Aorta (tissue), 5 donors: ENCODE results near the gene TBC1D4. TPM values are rescaled to one million over a fixed set of nuclear protein-coding genes. Genes with fewer than 3 reads are reported as not detected.

ENCODE experiments used
- ATAC-seq: fragments of 200-7000 bp; cut with Tn5 transposase; one replicate; pipeline ENCODE4 v1.9.1; 2022; ENCODE audit warnings: moderate library complexity; ENCODE audit not compliant: low FRiP score
- DNase-seq, 2 donors: peaks; one replicate each; pipeline ENCODE4 v3.0.0-alpha.2; 2020
- H3K27ac ChIP-seq, 2 donors: one replicate each; pipeline ENCODE4 v1.5.1; 2013; ENCODE audit warnings: low read length in 2 of 2, mild to moderate bottlenecking in 2 of 2, moderate library complexity in 2 of 2, control low read depth in 1 of 2, inconsistent platforms in 1 of 2, low read depth in 1 of 2
- H3K27me3 ChIP-seq, 2 donors: one replicate each; pipeline ENCODE4 v1.6.1; 2013; ENCODE audit warnings: control low read depth in 1 of 2, low read length in 1 of 2, mild to moderate bottlenecking in 1 of 2, moderate library complexity in 1 of 2; ENCODE audit not compliant: insufficient read depth in 2 of 2, control insufficient read depth in 1 of 2
- H3K36me3 ChIP-seq, 2 donors: one replicate each; pipeline ENCODE4 v1.6.1; 2013; ENCODE audit warnings: control low read depth in 1 of 2, low read length in 1 of 2, mild to moderate bottlenecking in 1 of 2; ENCODE audit not compliant: insufficient read depth in 2 of 2, control insufficient read depth in 1 of 2
- H3K4me1 ChIP-seq, 2 donors: one replicate each; pipeline ENCODE4 v1.6.1; 2013; ENCODE audit warnings: low read length in 2 of 2, control low read depth in 1 of 2, mild to moderate bottlenecking in 1 of 2, moderate library complexity in 1 of 2; ENCODE audit not compliant: insufficient read depth in 2 of 2, control insufficient read depth in 1 of 2
- H3K4me3 ChIP-seq, 2 donors: one replicate each; pipeline ENCODE4 v1.5.1; 2013; ENCODE audit warnings: low read length in 2 of 2, control low read depth in 1 of 2, mild to moderate bottlenecking in 1 of 2
- H3K9me3 ChIP-seq: one replicate; pipeline ENCODE4 v1.6.1; 2013; ENCODE audit warnings: mild to moderate bottlenecking, low read length; ENCODE audit not compliant: control insufficient read depth
- WGBS, 2 donors: extraction: QIAGEN DNeasy Blood & Tissue Kit; methylation state at CpG; one replicate each; pipeline ENCODE4 v1.1.7; 2013; 5-methylcytosine and 5-hydroxymethylcytosine counted together
- intact Hi-C, 2 donors: fragments of 100-400 bp; cut with DNase I; formaldehyde crosslinking; loops; one replicate each; pipeline versions ENCODE4 v1.14.2 to v1.15.0; 2022
- polyA plus RNA-seq, 2 donors: library from polyadenylated mRNA; stranded (reverse); fragments of 200-250 nt; gene quantifications; one replicate each; pipeline ENCODE4 v1.2.3, GENCODE V29; 2013
- total RNA-seq, 2 donors: library from RNA; stranded (reverse); fragmentation: NEBNext Ultra II Directional; extraction: Animal tissue kit (Norgen Biotek cat#: 25700); gene quantifications; one replicate each; pipeline ENCODE4 v1.2.1, GENCODE V29; 2021
- donor health status: healthy with polysubstance abuse.
- donor health status: Bipolar disorder and iron deficiency.
- donor health status: DM: no; HTN: no; CAD: no.
- donor health status: DM: no; HTN: no; CAD: no.
- donor health status: DM: yes; HTN: yes; CAD: no.

The TBC1D4 gene
- total and polyA plus RNA-seq, 4 donors: 1.4 to 16.3 (median 6.2) TPM

GRCh38 chr13:75370774-75371173, 111.2 kb downstream of the TBC1D4 start:
- no peaks in the 10 kb centered on the region for H3K4me1 ChIP-seq
- intact Hi-C loops: loop anchor here in 1 of 2 donors (5.0 kb wide), 1 partner anchor 112 kb away; the partner anchor contains the start of gene TBC1D4
- no peak overlapping the region for H3K4me3 ChIP-seq
- DNase-seq (no peak), ATAC-seq (no peak)
- H3K36me3 ChIP-seq: no peaks in the 10 kb centered on the region
- H3K9me3 ChIP-seq: no peaks in the 10 kb centered on the region
- WGBS, 2 donors: 96 to 100% methylated on average over 1 of the region's 1 CpG
- no peak overlapping the region for H3K27ac ChIP-seq
- no peaks in the 10 kb centered on the region for H3K27me3 ChIP-seq

GRCh38 chr13:75369981-75370380, 112.0 kb downstream of the TBC1D4 start:
- Histone ChIP-seq H3K36me3 (no peaks in the 10 kb centered on the region), H3K4me3 (no peak overlapping the region), H3K27me3 (no peaks in the 10 kb centered on the region), H3K4me1 (no peaks in the 10 kb centered on the region), H3K27ac (no peak overlapping the region), H3K9me3 (no peaks in the 10 kb centered on the region)
- ATAC-seq (no peak), DNase-seq (no peak)
- intact Hi-C loops: loop anchor here (5.0 kb wide), 2 partner anchors 112 to 177 kb away; partner anchors contain the start of genes TBC1D4 (in 1 of the 2) and UCHL3 (in 1 of the 2)
- 94 to 98% methylated on average over 3 of the region's 3 CpGs for WGBS, 2 donors

GRCh38 chr13:75368167-75368566, 113.8 kb downstream of the TBC1D4 start:
- no peaks in the 10 kb centered on the region for H3K4me1 ChIP-seq
- DNase-seq (no peak), ATAC-seq (peak; percentile 64)
- H3K27me3 ChIP-seq: no peaks in the 10 kb centered on the region
- 2 to 5% methylated on average over 3 of the region's 3 CpGs for WGBS, 2 donors
- no peaks in the 10 kb centered on the region for H3K36me3 ChIP-seq
- no peak overlapping the region for H3K4me3 ChIP-seq
- intact Hi-C loops: loop anchor here in 1 of 2 donors (5.0 kb wide), 1 partner anchor 179 kb away; the partner anchor contains the start of gene UCHL3
- no peak overlapping the region for H3K27ac ChIP-seq
- no peaks in the 10 kb centered on the region for H3K9me3 ChIP-seq

- H3K36me3 ChIP-seq: no peaks in the 10 kb centered on the region
- no peaks in the 10 kb centered on the region for H3K4me1 ChIP-seq
- H3K27me3 ChIP-seq: no peaks in the 10 kb centered on the region
- 76 to 78% methylated on average over 3 of the region's 3 CpGs for WGBS, 2 donors
- ATAC-seq (no peak), DNase-seq (no peak)
- no peak overlapping the region for H3K4me3 ChIP-seq
- no peak overlapping the region for H3K27ac ChIP-seq
- intact Hi-C loops: loop anchor here in 1 of 2 donors (5.0 kb wide), 1 partner anchor 181 kb away; the partner anchor contains the start of gene UCHL3
- H3K9me3 ChIP-seq: no peaks in the 10 kb centered on the region
These were observed 115.3 kb downstream of the TBC1D4 start for GRCh38 chr13:75366380-75367280.

- Histone ChIP-seq H3K36me3 (no peaks in the 10 kb centered on the region), H3K27ac (no peak overlapping the region), H3K27me3 (no peaks in the 10 kb centered on the region), H3K4me3 (no peak overlapping the region), H3K4me1 (no peaks in the 10 kb centered on the region), H3K9me3 (no peaks in the 10 kb centered on the region)
- 87 to 88% methylated on average over 5 of the region's 5 CpGs for WGBS, 2 donors
- intact Hi-C loops: loop anchor here in 1 of 2 donors (5.0 kb wide), 1 partner anchor 182 kb away; the partner anchor contains the start of gene UCHL3
- ATAC-seq (no peak), DNase-seq (no peak)
These were observed 116.2 kb downstream of the TBC1D4 start for GRCh38 chr13:75365724-75366173.

- intact Hi-C loops: no loop called here
- Histone ChIP-seq H3K9me3 (no peaks in the 10 kb centered on the region), H3K4me1 (no peaks in the 10 kb centered on the region), H3K27ac (no peak overlapping the region), H3K36me3 (no peaks in the 10 kb centered on the region), H3K4me3 (no peak overlapping the region), H3K27me3 (no peaks in the 10 kb centered on the region)
- whole genome bisulfite sequencing, 2 donors: 98% methylated on average over 3 of the region's 3 CpGs
- ATAC-seq (no peak), DNase-seq (no peak)
These were observed 117.7 kb downstream of the TBC1D4 start for GRCh38 chr13:75364131-75364713.

GRCh38 chr13:75363371-75363770, 118.6 kb downstream of the TBC1D4 start:
- no peaks in the 10 kb centered on the region for H3K27me3 ChIP-seq
- WGBS, 2 donors: 94% methylated on average over 3 of the region's 3 CpGs
- ATAC-seq (no peak), DNase-seq (no peak)
- no peak overlapping the region for H3K27ac ChIP-seq
- H3K4me3 ChIP-seq: no peak overlapping the region
- H3K36me3 ChIP-seq: no peaks in the 10 kb centered on the region
- no peaks in the 10 kb centered on the region for H3K9me3 ChIP-seq
- intact Hi-C loops: no loop called here
- no peaks in the 10 kb centered on the region for H3K4me1 ChIP-seq

- Histone ChIP-seq H3K27ac (no peak overlapping the region), H3K9me3 (no peaks in the 10 kb centered on the region), H3K27me3 (no peaks in the 10 kb centered on the region), H3K36me3 (no peaks in the 10 kb centered on the region), H3K4me3 (no peak overlapping the region), H3K4me1 (no peaks in the 10 kb centered on the region)
- DNase-seq: no peak
- no peak for ATAC-seq
- intact Hi-C loops: no loop called here
- 97 to 98% methylated on average over 28 of the region's 28 CpGs for WGBS, 2 donors
These were observed 119.9 kb downstream of the TBC1D4 start for GRCh38 chr13:75362026-75362425.
